T-helper 2 cell treated with Interferon-gamma antibody and Interleukin-4, amounts not matched to agents 5 μg/mL and 100 μg/mL, for 36 hours (primary cell): ENCODE measurements around the gene TMEM132D.

ENCODE experiments used
- DNase-seq: peaks from one replicate; pipeline ENCODE4 v3.0.0; 2021; ENCODE audit warnings: low spot score
- H3K27ac Mint-ChIP-seq: one replicate; pipeline ENCODE4 v1.8.0; 2021; ENCODE audit warnings: mild to moderate bottlenecking, mixed read lengths
- H3K27me3 Mint-ChIP-seq: one replicate; pipeline ENCODE4 v1.8.0; 2021; ENCODE audit warnings: low read depth, mixed read lengths
- H3K36me3 Mint-ChIP-seq: one replicate; pipeline ENCODE4 v1.8.0; 2021; ENCODE audit warnings: low read depth, mixed read lengths
- H3K4me1 Mint-ChIP-seq: one replicate; pipeline ENCODE4 v1.8.0; 2021; ENCODE audit warnings: low read depth, mixed read lengths
- H3K4me3 Mint-ChIP-seq: one replicate; pipeline ENCODE4 v1.8.0; 2022; ENCODE audit warnings: mild to moderate bottlenecking, moderate library complexity, mixed read lengths
- H3K9me3 Mint-ChIP-seq: one replicate; pipeline ENCODE4 v1.8.0; 2021; ENCODE audit warnings: mixed read lengths

The TMEM132D gene

DNA sequence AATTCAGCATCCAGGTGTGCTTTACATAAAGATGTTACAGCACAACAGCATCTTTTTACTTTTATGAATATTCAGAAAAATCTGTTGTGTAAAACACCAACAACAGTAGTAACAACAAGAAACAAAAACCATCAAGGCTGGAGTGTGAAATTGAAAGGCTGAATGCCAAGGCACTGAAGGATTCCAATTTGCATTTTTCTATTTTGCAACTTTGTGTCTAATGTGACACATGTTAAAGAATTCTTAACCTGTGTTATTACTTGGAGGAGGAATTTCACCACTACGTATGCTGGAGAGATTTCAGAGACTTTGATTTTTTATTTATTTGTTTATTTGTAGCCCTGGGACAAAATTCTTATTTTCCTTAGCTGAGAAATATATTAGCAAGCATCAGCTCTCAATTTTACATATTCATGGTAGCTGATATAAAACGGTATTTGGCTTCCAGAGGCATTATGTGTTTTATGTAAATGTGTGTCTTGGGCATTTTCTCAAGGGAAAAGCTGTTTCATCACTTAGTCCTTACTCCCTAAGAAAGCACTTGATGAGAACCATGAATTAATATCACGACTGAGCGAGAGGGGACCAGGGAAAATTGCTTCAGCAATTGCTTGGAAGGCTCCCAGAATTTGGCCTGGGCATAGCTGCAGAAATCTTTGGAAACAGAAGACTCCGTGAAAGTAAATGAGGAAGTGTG, 475.4 kb downstream of the TMEM132D start:
- H3K9me3 Mint-ChIP-seq, result peaks cover 22% of the 10 kb centered on the region
- H3K36me3 Mint-ChIP-seq, result no peaks in the 10 kb centered on the region
- no peak overlapping the region for H3K4me3 Mint-ChIP-seq
- DNase-seq, result no peak
- no peak overlapping the region for H3K27ac Mint-ChIP-seq
- no peaks in the 10 kb centered on the region for H3K4me1 Mint-ChIP-seq
- H3K27me3 Mint-ChIP-seq, result no peaks in the 10 kb centered on the region

DNA sequence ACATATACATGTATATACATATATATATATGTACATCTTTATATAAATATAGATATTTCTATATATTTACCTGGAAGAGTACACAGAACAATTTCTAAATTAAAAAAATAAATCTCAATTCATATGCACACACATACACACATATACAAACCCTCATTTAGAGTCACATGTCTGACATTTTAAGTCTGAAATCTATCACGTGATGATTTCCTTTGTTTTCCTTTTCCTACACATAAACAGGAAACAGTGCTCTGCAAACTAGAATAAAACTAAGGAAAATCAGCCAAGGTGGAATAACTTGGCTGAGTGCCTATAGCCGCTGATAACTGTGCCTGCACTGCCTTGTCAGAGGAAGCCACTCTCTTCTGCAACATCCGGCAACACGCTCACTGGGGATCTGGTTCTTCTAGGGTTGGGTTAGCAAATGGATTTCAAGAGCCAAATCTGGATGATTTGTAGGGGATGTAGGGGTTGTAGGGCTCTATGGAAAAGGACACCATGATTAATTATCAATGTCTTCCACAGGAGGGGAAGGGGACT, 480.7 kb downstream of the TMEM132D start:
- H3K27me3 Mint-ChIP-seq, result no peaks in the 10 kb centered on the region
- no peak for DNase-seq
- no peak overlapping the region for H3K27ac Mint-ChIP-seq
- no peaks in the 10 kb centered on the region for H3K36me3 Mint-ChIP-seq
- H3K4me1 Mint-ChIP-seq, result no peaks in the 10 kb centered on the region
- H3K9me3 Mint-ChIP-seq, result peaks cover 23% of the 10 kb centered on the region
- H3K4me3 Mint-ChIP-seq, result no peak overlapping the region

DNA sequence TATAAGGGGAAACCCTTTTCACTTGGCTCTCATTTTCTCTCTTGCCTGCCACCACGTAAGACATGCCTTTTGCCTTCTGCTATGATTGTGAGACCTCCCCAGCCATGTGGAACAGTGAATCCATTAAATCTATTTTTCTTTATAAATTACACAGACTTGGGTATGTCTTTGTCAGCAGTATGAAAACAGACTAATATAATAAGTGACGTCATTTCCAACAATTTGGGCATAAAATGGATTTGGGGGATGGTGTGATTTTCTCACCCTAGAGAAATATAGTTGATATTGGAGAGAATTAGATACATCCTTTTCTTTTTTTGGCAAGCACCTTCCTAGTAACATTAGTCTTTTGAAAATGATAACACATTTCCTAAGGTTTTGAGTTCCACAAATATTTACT, 490.5 kb downstream of the TMEM132D start:
- Mint-ChIP-seq H3K9me3 (peaks cover 42% of the 10 kb centered on the region), H3K27me3 (no peaks in the 10 kb centered on the region), H3K36me3 (no peaks in the 10 kb centered on the region), H3K4me1 (no peaks in the 10 kb centered on the region), H3K27ac (no peak overlapping the region), H3K4me3 (no peak overlapping the region)
- DNase-seq, result no peak

DNA sequence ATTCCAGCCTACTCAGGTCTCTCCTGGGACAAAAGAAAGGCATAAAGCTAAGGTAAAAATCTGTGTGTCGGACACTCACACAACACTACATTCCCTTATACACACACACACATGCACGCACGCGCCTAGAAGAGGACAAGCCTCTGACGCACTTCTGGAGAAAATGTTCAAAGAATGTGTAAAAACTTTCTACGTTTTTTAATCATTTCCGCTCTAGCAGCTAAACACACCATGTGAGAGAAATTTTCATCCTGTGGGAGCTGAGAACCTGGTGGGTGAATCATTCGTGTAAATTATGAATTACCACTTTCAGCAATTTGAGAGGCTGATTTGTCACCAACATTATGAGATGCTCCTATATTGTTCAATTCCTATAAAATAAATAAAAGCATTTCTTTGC, 494.5 kb downstream of the TMEM132D start:
- no peak for DNase-seq
- Mint-ChIP-seq H3K4me1 (no peaks in the 10 kb centered on the region), H3K27ac (no peak overlapping the region), H3K27me3 (no peaks in the 10 kb centered on the region), H3K9me3 (peaks cover 25% of the 10 kb centered on the region), H3K4me3 (no peak overlapping the region), H3K36me3 (no peaks in the 10 kb centered on the region)

DNA sequence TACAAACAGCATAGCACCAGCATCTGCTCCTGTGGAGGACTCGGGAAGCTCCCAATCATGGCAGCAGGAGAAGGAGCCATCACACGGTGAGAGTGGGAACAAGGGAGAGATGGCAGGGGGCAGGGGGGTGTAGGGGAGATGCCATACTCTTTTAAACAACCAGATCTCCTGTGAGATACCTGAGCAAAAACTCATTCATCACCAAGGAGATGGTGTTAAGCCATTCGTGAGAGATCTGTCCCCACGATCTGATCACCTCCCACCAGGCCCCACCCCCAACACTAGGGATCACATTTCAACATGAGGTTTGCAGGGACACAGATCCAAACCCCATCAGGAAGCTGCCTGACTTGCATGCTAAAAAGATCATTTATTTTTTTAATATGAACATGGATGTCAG, 499.3 kb downstream of the TMEM132D start:
- peaks cover 37% of the 10 kb centered on the region for H3K9me3 Mint-ChIP-seq
- no peak for DNase-seq
- no peak overlapping the region for H3K4me3 Mint-ChIP-seq
- no peaks in the 10 kb centered on the region for H3K36me3 Mint-ChIP-seq
- no peaks in the 10 kb centered on the region for H3K27me3 Mint-ChIP-seq
- no peaks in the 10 kb centered on the region for H3K4me1 Mint-ChIP-seq
- H3K27ac Mint-ChIP-seq, result no peak overlapping the region

DNA sequence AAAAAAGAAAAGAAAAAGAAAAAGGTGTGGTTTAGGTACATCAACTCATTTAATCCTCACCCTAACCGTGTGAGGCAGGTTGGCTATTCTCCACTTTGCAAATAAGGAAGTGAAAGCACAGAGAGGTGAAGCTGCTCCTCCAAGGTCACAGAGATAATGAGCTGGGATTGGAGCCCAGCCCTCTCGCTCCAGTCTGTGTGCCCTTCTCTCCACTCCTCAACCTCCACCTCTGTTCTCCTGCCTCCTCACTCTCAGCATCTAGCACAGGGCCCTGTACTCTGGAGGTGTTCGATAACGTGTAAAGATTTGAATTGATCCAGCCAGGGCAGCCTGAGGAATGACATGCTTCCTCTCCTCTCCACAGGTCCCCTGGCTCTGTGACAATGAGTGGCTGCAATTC, 502.3 kb downstream of the TMEM132D start:
- no peak for DNase-seq
- Mint-ChIP-seq H3K4me1 (no peaks in the 10 kb centered on the region), H3K36me3 (no peaks in the 10 kb centered on the region), H3K4me3 (no peak overlapping the region), H3K27me3 (no peaks in the 10 kb centered on the region), H3K27ac (no peak overlapping the region), H3K9me3 (peaks cover 53% of the 10 kb centered on the region)

DNA sequence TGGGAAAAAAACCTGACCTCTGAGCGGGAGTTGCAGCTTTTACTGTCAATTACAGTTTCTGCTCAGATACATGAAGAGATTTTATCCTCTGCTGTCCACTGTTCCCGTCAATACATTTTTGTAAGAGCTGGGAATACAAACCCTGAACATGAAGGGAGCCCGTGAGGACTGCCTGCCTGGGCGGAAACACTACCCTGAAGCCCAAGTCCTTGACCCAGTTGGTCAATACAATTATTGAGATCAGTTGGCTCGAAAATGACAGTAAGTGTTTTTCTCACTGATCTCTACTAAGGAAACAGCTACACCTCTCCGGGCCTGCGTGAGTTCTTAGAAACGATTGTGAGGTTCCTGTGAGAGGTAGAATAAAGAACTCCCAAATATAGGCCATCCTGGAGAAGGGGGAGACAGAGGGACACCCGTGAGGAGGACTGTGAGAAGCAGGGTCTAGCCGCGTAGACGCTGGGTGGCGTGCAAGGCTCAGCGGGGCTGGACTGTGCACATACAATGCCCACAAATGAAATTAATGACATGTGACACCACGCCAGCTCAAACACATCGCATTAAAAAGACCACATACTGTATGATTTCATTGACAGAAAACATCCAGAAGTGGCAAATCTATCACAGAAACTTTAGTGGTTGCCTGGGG, 509.5 kb downstream of the TMEM132D start:
- no peaks in the 10 kb centered on the region for H3K27me3 Mint-ChIP-seq
- no peak for DNase-seq

DNA sequence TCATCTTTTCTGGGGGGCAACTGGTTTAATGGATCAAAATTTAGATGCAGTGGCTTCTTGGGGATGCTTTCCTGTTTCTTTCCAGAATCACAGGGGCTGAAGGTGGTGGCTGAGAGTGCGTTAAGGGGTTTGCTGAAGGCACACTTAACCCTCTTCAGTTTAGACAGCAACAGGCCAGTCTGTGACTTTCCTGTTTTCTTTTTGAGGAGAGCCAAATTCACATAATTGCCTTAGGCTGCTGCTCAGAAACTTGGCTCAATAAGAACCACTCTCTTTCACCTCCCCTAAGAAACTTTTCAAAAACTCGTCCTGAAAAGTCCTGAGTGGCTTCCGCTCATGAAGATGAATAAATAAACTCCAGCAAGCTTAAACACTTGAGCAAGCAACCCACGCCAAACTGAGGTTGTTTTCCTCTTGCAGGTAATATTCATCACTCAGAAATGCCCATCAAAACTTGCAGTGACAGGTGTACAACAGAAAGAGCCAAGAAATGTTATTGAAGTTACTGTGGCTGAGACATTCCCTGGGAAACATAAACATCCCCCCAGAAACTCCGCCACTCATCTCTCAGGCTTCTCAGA, 510.4 kb downstream of the TMEM132D start:
- Mint-ChIP-seq H3K36me3 (no peaks in the 10 kb centered on the region), H3K4me3 (no peak overlapping the region), H3K9me3 (peaks cover 31% of the 10 kb centered on the region), H3K27me3 (no peaks in the 10 kb centered on the region), H3K27ac (no peak overlapping the region), H3K4me1 (no peaks in the 10 kb centered on the region)
- DNase-seq, result no peak

More for the DNA sequence above, 509.5 kb downstream of the TMEM132D start:
- Mint-ChIP-seq H3K4me3 (no peak overlapping the region), H3K36me3 (no peaks in the 10 kb centered on the region), H3K4me1 (no peaks in the 10 kb centered on the region), H3K9me3 (peaks cover 37% of the 10 kb centered on the region), H3K27ac (no peak overlapping the region)

DNA sequence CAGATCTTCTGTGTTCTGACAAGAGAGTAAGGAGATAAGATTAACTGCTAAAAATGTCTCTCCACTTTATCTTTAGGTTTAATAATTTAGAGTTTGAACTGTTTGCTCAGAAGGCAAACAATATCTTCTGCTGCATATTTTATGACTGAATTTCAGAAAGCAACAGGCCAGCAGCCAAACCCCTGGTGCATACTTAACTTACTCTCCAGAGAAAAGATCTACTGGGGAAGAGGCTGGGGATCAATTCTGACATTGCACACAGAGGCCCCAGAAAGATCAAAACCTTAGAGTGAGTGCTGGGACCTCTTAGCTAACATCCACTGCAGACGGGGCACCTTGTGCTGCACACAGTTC, 518.2 kb downstream of the TMEM132D start:
- DNase-seq, result no peak
- H3K36me3 Mint-ChIP-seq, result no peaks in the 10 kb centered on the region
- H3K4me1 Mint-ChIP-seq, result no peaks in the 10 kb centered on the region
- H3K9me3 Mint-ChIP-seq, result peaks cover 7% of the 10 kb centered on the region
- H3K27ac Mint-ChIP-seq, result no peak overlapping the region
- no peak overlapping the region for H3K4me3 Mint-ChIP-seq
- no peaks in the 10 kb centered on the region for H3K27me3 Mint-ChIP-seq

DNA sequence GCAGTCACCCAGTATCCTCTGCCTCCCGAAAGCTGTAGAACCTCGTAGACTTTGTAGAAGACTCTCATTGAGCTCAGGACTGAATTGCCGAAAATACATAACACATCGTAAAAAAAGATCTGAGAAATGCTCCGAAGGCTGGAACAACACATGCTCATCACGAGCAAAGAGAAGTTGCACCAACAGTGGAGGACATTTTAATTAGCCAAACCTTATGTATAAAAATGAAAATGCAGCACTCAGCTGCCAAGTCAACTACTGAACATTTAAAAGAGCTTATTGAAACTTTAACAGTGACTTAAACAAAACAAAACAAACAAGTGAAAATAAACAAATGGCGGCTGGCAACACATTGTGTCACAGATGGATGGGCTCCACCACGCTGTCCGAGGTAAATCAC, 519.9 kb downstream of the TMEM132D start:
- Mint-ChIP-seq H3K4me3 (no peak overlapping the region), H3K4me1 (no peaks in the 10 kb centered on the region), H3K27ac (no peak overlapping the region), H3K9me3 (peaks cover 7% of the 10 kb centered on the region), H3K27me3 (no peaks in the 10 kb centered on the region), H3K36me3 (no peaks in the 10 kb centered on the region)
- no peak for DNase-seq

DNA sequence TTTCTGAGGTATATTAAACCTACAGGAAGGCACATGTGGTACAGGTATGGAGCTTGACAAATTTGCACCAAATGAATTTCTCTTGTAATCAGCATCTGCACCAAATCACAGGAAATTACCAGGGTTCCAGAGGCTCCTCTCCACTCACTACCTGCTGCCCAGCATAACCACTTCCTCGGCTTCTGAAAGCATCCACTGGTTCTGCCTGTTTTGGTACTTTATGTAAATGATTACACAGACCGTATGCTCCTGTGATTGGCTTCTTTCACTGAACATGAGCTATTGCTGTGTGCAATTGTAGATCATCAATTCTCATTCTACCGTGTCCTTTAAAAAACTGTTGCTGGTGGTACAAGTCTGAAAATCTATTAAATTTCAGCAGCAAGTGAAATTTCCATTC, 522.1 kb downstream of the TMEM132D start:
- Mint-ChIP-seq H3K4me3 (no peak overlapping the region), H3K36me3 (no peaks in the 10 kb centered on the region), H3K27ac (no peak overlapping the region), H3K27me3 (no peaks in the 10 kb centered on the region), H3K9me3 (peaks cover 16% of the 10 kb centered on the region), H3K4me1 (no peaks in the 10 kb centered on the region)
- no peak for DNase-seq

DNA sequence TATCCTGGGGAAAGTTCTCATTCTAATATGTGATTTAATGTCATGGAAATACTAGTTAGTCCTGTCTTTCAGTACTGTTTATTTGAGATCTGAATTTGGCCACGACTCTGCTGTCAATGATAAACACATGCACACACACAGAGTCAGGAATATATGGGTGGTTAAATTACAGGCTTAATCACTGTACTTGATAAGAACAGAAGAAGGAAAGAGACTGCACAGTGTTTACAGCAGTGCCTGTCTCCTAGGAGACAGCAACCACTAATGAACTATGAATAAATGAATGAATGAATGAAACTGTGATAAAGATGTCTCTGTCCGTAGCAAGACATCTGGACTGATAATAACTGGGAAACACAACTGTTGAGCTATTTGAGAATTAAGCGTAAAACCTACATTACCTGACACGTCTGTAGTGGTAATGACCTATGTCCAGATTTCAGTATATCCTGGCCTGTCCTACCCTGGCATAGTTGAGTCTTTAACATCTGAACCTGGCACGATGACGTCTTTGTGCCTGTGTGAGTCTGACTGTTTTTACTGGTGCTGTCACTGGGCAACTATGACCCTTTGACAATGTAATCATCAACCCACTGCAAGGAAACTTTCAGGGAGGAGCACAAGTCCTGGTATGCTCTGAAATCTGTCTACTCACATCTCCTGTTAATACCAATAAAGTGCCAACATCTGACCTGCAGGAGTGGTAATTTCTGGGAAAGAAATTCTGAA, 524.6 kb downstream of the TMEM132D start:
- H3K27me3 Mint-ChIP-seq, result no peaks in the 10 kb centered on the region
- H3K4me1 Mint-ChIP-seq, result no peaks in the 10 kb centered on the region
- H3K4me3 Mint-ChIP-seq, result no peak overlapping the region
- peaks cover 18% of the 10 kb centered on the region for H3K9me3 Mint-ChIP-seq
- no peak overlapping the region for H3K27ac Mint-ChIP-seq
- H3K36me3 Mint-ChIP-seq, result no peaks in the 10 kb centered on the region
- no peak for DNase-seq

DNA sequence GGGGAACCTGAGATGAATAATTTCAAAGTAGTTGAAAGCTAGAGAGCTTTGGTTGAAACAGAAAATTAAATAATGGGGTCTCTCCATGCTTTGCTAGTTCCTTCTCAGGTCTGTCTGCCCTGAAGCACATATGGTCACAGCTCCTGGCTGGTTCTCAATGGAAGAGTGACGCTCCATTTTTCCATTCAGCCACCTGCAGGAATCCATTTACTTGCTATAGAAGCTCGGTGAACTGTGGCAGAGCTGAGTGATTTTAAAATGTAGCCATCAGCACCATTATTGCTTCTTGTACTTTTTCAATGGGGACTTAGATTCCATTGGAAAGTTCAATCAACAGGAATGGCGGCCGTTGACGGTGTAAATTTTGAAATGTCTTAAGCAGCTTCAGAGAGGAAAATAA, 525.3 kb downstream of the TMEM132D start:
- no peaks in the 10 kb centered on the region for H3K36me3 Mint-ChIP-seq
- peaks cover 22% of the 10 kb centered on the region for H3K9me3 Mint-ChIP-seq
- no peaks in the 10 kb centered on the region for H3K4me1 Mint-ChIP-seq
- H3K27ac Mint-ChIP-seq, result no peak overlapping the region
- no peak for DNase-seq
- no peak overlapping the region for H3K4me3 Mint-ChIP-seq
- no peaks in the 10 kb centered on the region for H3K27me3 Mint-ChIP-seq

DNA sequence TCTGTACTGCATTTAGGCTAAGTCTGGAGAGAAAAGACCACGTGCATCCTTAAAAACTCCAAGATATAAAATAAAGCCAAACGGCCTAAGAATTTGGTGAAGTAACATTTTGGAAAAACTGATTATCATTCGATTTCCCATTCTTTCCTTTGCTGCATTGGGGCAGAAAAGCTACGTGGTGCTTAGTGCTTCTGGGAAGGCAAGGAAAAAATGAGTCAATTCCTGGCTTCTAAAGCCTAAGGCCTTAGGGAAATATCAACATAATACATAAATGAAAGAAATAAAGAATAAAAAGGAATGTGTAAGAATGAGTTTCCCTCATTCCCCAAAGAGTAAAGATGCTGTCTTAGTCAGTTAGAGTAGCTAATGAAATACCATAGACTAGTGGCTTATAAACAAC, 530.1 kb downstream of the TMEM132D start:
- no peak for DNase-seq
- Mint-ChIP-seq H3K9me3 (peaks cover 22% of the 10 kb centered on the region), H3K27ac (no peak overlapping the region), H3K4me1 (no peaks in the 10 kb centered on the region), H3K4me3 (no peak overlapping the region), H3K36me3 (no peaks in the 10 kb centered on the region), H3K27me3 (no peaks in the 10 kb centered on the region)
